Gastroesophageal sphincter (tissue), 4 donors: ENCODE data around the gene RIMBP2. TPM values are rescaled to one million over a fixed set of nuclear protein-coding genes. Genes with fewer than 3 reads are reported as not detected.

ENCODE experiments used
- ATAC-seq: fragments of 150-250 bp; one replicate; pipeline ENCODE4 v1.9.1; 2016; ENCODE audit warnings: mild to moderate bottlenecking, moderate library complexity
- H3K27ac ChIP-seq, 4 donors: fragments of 200-600 bp; sonication (generic) in 3 of 4; 1 replicate in 3 of 4; 2 replicates in 1 of 4; pipeline ENCODE4 v1.5.1; 2016 to 2019
- H3K27me3 ChIP-seq: fragments of 200-600 bp; sonication (generic); one replicate; pipeline ENCODE4 v1.5.1; 2019
- H3K36me3 ChIP-seq, 2 donors: fragments of 200-600 bp; sonication (generic); one replicate each; pipeline ENCODE4 v1.5.1; 2019; ENCODE audit warnings: control low read depth in 1 of 2
- H3K4me1 ChIP-seq, 3 donors: fragments of 200-600 bp; sonication (generic); 1 replicate in 2 of 3; 2 replicates in 1 of 3; pipeline ENCODE4 v1.5.1; 2016 to 2019; ENCODE audit warnings: control low read depth in 2 of 3
- H3K4me3 ChIP-seq, 2 donors: fragments of 200-600 bp; sonication (generic); one replicate each; pipeline ENCODE4 v1.5.1; 2019; ENCODE audit warnings: mild to moderate bottlenecking in 1 of 2, moderate library complexity in 1 of 2
- H3K9me3 ChIP-seq, 3 donors: fragments of 200-600 bp; sonication (generic); one replicate each; pipeline ENCODE4 v1.5.1; 2017 to 2019; ENCODE audit warnings: control low read depth in 2 of 3
- CTCF ChIP-seq, 4 experiments: fragments of 200-600 bp in 2 of 4; fragments of 450-650 bp in 2 of 4; sonication (generic) in 1 of 4; IDR thresholded peaks; one replicate each; pipeline ENCODE4 v1.5.1; 2017 to 2019; ENCODE audit warnings: antibody characterized with exemption in 4 of 4, mild to moderate bottlenecking in 2 of 4, moderate library complexity in 2 of 4
- EP300 ChIP-seq: sonication (generic); formaldehyde crosslinking; IDR thresholded peaks from one replicate; pipeline ENCODE4 v1.6.1; 2017; ENCODE audit warnings: antibody characterized with exemption, mild to moderate bottlenecking
- POLR2A ChIP-seq, 2 donors: fragments of 450-650 bp; IDR thresholded peaks; one replicate each; pipeline ENCODE4 v1.6.1; 2017; ENCODE audit warnings: antibody characterized with exemption in 2 of 2, mild to moderate bottlenecking in 2 of 2, moderate library complexity in 1 of 2
- POLR2AphosphoS5 ChIP-seq: sonication (generic); formaldehyde crosslinking; IDR thresholded peaks from one replicate; pipeline ENCODE4 v1.6.1; 2017; ENCODE audit warnings: antibody characterized with exemption
- WGBS, 2 donors: methylation state at CpG; one replicate each; pipeline ENCODE4 v1.1.5; 2018; ENCODE audit warnings: low coverage in 1 of 2; 5-methylcytosine and 5-hydroxymethylcytosine counted together
- total RNA-seq, 4 donors: library from RNA; depleted of rRNA; stranded (reverse); fragments of >200 nt; gene quantifications; one replicate each; pipeline ENCODE4 v1.1.0, GENCODE V29; 2016

Gene RIMBP2
- total RNA-seq, 4 donors from 2014 or later = 0.42 to 1.1 (median 0.60) TPM

- no peaks in the 10 kb centered on the region for H3K9me3 ChIP-seq
- H3K4me3 ChIP-seq = no peak overlapping the region
- no peaks in the 10 kb centered on the region for H3K4me1 ChIP-seq
- no peaks in the 10 kb centered on the region for H3K36me3 ChIP-seq
- 87 to 100% methylated on average over 3 to 5 of the region's 9 CpGs for WGBS, 2 donors
- H3K27ac ChIP-seq = no peak overlapping the region
- ATAC-seq = no peak
- TF ChIP-seq EP300 (no peak), POLR2A (IDR thresholded peaks at IDR 0.05) (no peak), CTCF (IDR thresholded peaks at IDR 0.05) (no peak), POLR2AphosphoS5 (no peak)
- peaks cover 70% of the 10 kb centered on the region for H3K27me3 ChIP-seq
Observed at GRCh38 chr12:130480231-130480630, 235.9 kb downstream of the RIMBP2 start.

GRCh38 chr12:130479401-130480125 is 236.5 kb downstream of the RIMBP2 start:
- no peaks in the 10 kb centered on the region for H3K9me3 ChIP-seq
- H3K27me3 ChIP-seq = peaks cover 73% of the 10 kb centered on the region
- no peak for TF ChIP-seq POLR2AphosphoS5
- no peak for TF ChIP-seq CTCF (IDR thresholded peaks at IDR 0.05)
- no peak for TF ChIP-seq EP300
- no peak for TF ChIP-seq POLR2A (IDR thresholded peaks at IDR 0.05)
- no peak overlapping the region for H3K27ac ChIP-seq
- no peaks in the 10 kb centered on the region for H3K36me3 ChIP-seq
- no peak for ATAC-seq
- WGBS, 2 donors = 90% methylated on average over 2 of the region's 23 CpGs; no CpG with 5 or more reads in 1 of the 2 donors
- H3K4me1 ChIP-seq = no peaks in the 10 kb centered on the region
- H3K4me3 ChIP-seq = no peak overlapping the region

DNA sequence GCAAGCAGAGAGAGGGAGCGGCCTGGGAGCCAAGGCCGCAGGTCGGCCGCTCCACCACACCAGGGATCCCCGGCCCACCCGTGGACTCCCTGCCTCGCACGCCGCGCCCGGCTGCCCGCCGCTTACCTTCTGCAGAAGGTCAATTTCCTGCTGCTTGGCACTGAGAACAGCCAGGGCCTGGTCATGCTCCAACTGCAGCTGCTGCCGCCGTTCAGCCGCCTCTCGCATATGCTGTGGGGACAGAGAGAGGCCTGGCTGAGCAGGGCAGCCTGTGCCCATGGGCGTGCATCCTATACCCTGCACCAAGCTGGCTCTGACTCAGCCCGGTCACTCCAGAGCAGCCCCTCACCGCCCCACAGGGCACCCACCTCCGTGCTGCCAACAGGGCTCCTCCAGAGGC is 237.3 kb downstream of the RIMBP2 start:
- Histone ChIP-seq H3K4me1 (no peaks in the 10 kb centered on the region), H3K4me3 (no peak overlapping the region), H3K36me3 (no peaks in the 10 kb centered on the region), H3K9me3 (no peaks in the 10 kb centered on the region), H3K27ac (no peak overlapping the region), H3K27me3 (peaks cover 73% of the 10 kb centered on the region)
- ATAC-seq = peak; percentile 25
- no peak for TF ChIP-seq POLR2AphosphoS5
- WGBS, 2 donors = 85 to 93% methylated on average over 5 to 11 of the region's 21 CpGs

DNA sequence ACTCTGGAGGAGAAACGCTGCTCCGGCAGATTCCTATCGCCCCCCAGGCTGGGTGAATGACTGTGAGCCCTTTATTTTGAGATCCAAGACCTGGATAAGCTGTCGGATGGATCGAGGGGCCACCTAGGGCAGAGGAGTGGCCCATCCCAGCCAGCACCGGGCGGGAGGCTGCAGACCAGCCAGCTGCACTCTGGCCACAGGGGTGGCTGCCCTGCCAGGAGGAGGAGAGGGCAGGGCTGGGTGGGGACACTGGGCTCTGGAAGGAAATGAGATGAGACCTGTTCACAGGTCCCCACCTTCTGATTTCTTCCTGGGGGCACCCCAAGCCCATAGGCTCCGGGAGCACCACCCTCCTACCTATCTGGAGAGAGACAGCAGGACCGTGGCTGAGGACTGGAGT is 238.4 kb downstream of the RIMBP2 start:
- 73 to 100% methylated on average over 1 to 2 of the region's 9 CpGs for WGBS, 2 donors
- no peak overlapping the region for H3K4me3 ChIP-seq
- ATAC-seq = no peak

GRCh38 chr12:130477266-130477665 is 238.8 kb downstream of the RIMBP2 start:
- no peak for ATAC-seq
- TF ChIP-seq CTCF (IDR thresholded peaks at IDR 0.05) = no peak
- no peak for TF ChIP-seq POLR2AphosphoS5
- no peak for TF ChIP-seq POLR2A (IDR thresholded peaks at IDR 0.05)
- no peak for TF ChIP-seq EP300
- WGBS, 2 donors = 47% methylated on average over 3 of the region's 12 CpGs; no CpG with 5 or more reads in 1 of the 2 donors
- peaks cover 65% of the 10 kb centered on the region for H3K27me3 ChIP-seq
- H3K27ac ChIP-seq = no peak overlapping the region
- no peak overlapping the region for H3K4me3 ChIP-seq
- H3K36me3 ChIP-seq = no peaks in the 10 kb centered on the region
- no peaks in the 10 kb centered on the region for H3K9me3 ChIP-seq
- no peaks in the 10 kb centered on the region for H3K4me1 ChIP-seq

More for the DNA sequence above, 238.4 kb downstream of the RIMBP2 start:
- TF ChIP-seq POLR2A (IDR thresholded peaks at IDR 0.05) = no peak
- Histone ChIP-seq H3K9me3 (no peaks in the 10 kb centered on the region), H3K27me3 (peaks cover 66% of the 10 kb centered on the region), H3K27ac (no peak overlapping the region), H3K4me1 (no peaks in the 10 kb centered on the region), H3K36me3 (no peaks in the 10 kb centered on the region)

DNA sequence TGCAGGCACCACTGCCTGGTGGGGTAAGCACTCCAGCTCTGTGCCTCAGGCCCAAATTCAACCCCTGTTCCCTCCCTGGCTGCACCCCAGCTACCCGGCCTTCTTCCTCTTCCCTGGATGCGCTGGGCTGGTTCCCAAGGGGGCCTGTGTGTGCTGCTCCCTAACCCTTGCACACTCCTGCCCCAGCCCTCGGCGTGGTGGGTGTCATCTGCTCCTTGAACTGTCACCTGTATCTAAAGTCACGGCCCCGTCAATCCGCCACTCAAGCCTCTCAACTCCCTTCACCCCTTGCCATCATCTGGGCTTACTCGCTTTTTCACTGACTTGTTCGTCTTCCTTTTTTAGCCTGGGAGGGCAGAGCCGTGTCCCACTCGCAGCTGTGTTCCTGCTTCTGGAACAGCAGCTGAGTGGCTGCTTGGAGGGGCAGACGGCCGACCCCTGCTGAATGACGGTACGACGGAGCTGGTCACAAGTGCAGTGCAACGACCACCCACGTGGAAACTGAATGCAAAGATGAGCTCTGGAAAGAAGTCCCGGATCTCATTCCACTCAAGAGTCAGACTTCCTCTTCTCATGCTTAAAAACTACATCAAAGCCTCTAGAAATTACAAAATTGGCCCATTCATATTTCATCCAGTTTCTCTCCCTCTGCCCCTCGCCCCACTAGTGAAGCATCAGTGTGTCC is 239.5 kb downstream of the RIMBP2 start:
- no peak overlapping the region for H3K27ac ChIP-seq
- H3K27me3 ChIP-seq = peaks cover 58% of the 10 kb centered on the region
- WGBS, 2 donors = 23 to 41% methylated on average over 15 to 18 of the region's 20 CpGs
- H3K4me1 ChIP-seq = no peaks in the 10 kb centered on the region
- no peak overlapping the region for H3K4me3 ChIP-seq
- ATAC-seq = no peak
- H3K9me3 ChIP-seq = no peaks in the 10 kb centered on the region
- TF ChIP-seq EP300 (no peak), CTCF (IDR thresholded peaks at IDR 0.05) (no peak), POLR2A (IDR thresholded peaks at IDR 0.05) (no peak), POLR2AphosphoS5 (no peak)
- no peaks in the 10 kb centered on the region for H3K36me3 ChIP-seq
